Panc1 (cell line): ENCODE measurements around the gene ACACB. TPM values are rescaled to one million over a fixed set of nuclear protein-coding genes. Genes with fewer than 3 reads are reported as not detected.

Experiments used
- ATAC-seq: fragments of 200-7000 bp; cut with Tn5 transposase; 2 replicates; pipeline ENCODE4 v1.9.1; 2020; ENCODE audit warnings: mild to moderate bottlenecking, moderate library complexity
- BruUV-seq: library from RNA; stranded (reverse); fragments of 400-500 nt; replicated peaks from 2 replicates; lab custom pipeline; 2021; lab: Mats Ljungman, UMichigan
- CTCF ChIA-PET: fragments of 300-600 bp; sonication (Branson Sonifier 250); formaldehyde crosslinking; loops from one replicate; lab custom pipeline; 2022; ENCODE audit warnings: antibody characterized with exemption; lab: Charles Lee
- POLR2A ChIA-PET: fragments of 300-600 bp; sonication (Branson Sonifier 250); formaldehyde crosslinking; loops from one replicate; lab custom pipeline; 2022; ENCODE audit warnings: antibody characterized with exemption; lab: Charles Lee
- DNase-seq: peaks from one replicate; pipeline ENCODE4 v3.0.0-alpha.2; 2010; ENCODE audit warnings: low read depth, low spot score
- H3K27ac ChIP-seq: 2 replicates; pipeline ENCODE4 v1.5.1; 2011; ENCODE audit warnings: mild to moderate bottlenecking, low read length, inconsistent platforms
- H3K27me3 ChIP-seq: fragments of 200-500 bp; sonication (Bioruptor generic); 2 replicates; pipeline ENCODE4 v1.6.0; 2014; ENCODE audit warnings: low read length, inconsistent platforms; ENCODE audit not compliant: control insufficient read depth, insufficient read depth
- H3K36me3 ChIP-seq: fragments of 200-500 bp; sonication (Bioruptor generic); 2 replicates; pipeline ENCODE4 v1.5.1; 2014; ENCODE audit warnings: inconsistent platforms, mild to moderate bottlenecking, low read length, moderate library complexity; ENCODE audit not compliant: control insufficient read depth, insufficient read depth
- H3K4me1 ChIP-seq: 2 replicates; pipeline ENCODE4 v1.5.1; 2011; ENCODE audit warnings: inconsistent platforms, mild to moderate bottlenecking, low read length, moderate library complexity; ENCODE audit not compliant: control insufficient read depth, insufficient read depth
- H3K4me3 ChIP-seq, 2 experiments: 2 replicates each; pipeline ENCODE4 v1.5.1; 2011 to 2012; ENCODE audit warnings: low read depth in 2 of 2, low read length in 2 of 2, mild to moderate bottlenecking in 2 of 2, inconsistent platforms in 1 of 2, moderate library complexity in 1 of 2
- H3K9me3 ChIP-seq: fragments of 200-500 bp; sonication (Bioruptor generic); 2 replicates; pipeline ENCODE4 v1.5.1; 2014; ENCODE audit warnings: low read depth, mild to moderate bottlenecking, inconsistent platforms, low read length, moderate library complexity; ENCODE audit not compliant: control insufficient read depth, insufficient read depth
- POLR2AphosphoS5 ChIP-seq: IDR thresholded peaks from 2 replicates; pipeline ENCODE4 v1.6.1; 2012; ENCODE audit warnings: mild to moderate bottlenecking, low read depth, low read length, moderate library complexity
- SIN3A ChIP-seq: IDR thresholded peaks from 2 replicates; pipeline ENCODE4 v1.6.1; 2012; ENCODE audit warnings: low read depth, mild to moderate bottlenecking, low read length, moderate library complexity, borderline replicate concordance; ENCODE audit not compliant: insufficient read depth
- TCF7L2 ChIP-seq: IDR thresholded peaks from 2 replicates; pipeline ENCODE4 v1.6.1; 2011; ENCODE audit warnings: mild to moderate bottlenecking, low read depth, low read length, inconsistent platforms
- in situ Hi-C: cut with HindIII; loops from 2 replicates; pipeline ENCODE4 v1.10.0; 2016; ENCODE audit warnings: low sequenced_read_pairs, low pct_unique_long_range_greater_than_20kb
- intact Hi-C: fragments of 100-400 bp; cut with micrococcal nuclease; formaldehyde crosslinking; loops from one replicate; pipeline ENCODE4 v1.10.0; 2022; ENCODE audit not compliant: unreplicated experiment
- total RNA-seq: library from RNA; stranded (reverse); gene quantifications from one replicate; pipeline ENCODE4 v1.2.1, GENCODE V29; 2021; ENCODE audit not compliant: unreplicated experiment
- TF ChIP-seq, protein P1 (sequence below), 2 experiments: IDR thresholded peaks; 2 replicates each; pipeline ENCODE4 v1.6.1; 2011 to 2012; ENCODE audit warnings: low read depth in 2 of 2, control low read depth in 1 of 2, low read length in 1 of 2, mild to moderate bottlenecking in 1 of 2, moderate library complexity in 1 of 2; ENCODE audit not compliant: insufficient read depth in 1 of 2
- TF ChIP-seq, protein P2 (sequence below): fragments of 450-650 bp; IDR thresholded peaks from 2 replicates; pipeline ENCODE4 v1.5.1; 2017; ENCODE audit warnings: mild to moderate bottlenecking

Gene ACACB
- total RNA-seq, 1 experiment from 2014 or later: 12.3 TPM

DNA sequence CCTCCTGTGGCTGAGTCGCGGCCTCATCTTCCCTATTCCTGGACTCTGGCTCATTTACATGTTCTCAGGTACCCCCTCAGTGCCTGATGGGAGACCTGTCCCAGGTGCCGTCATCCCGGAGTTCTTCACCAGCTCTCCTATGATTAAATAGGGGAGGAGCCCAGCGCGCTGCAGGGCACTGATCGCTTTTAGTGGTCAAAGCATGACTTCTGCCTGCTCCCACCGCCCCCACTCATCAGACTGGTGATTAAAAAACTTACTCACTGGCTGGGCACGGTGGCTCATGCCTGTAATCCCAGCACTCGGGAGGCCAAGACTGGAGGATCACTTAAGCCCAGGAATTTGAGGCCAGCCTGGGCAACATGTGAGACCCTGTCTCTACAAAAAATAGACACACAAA, 106.8 kb downstream of the ACACB start:
- no peaks in the 10 kb centered on the region for H3K36me3 ChIP-seq
- BruUV-seq: no TSS peak
- H3K27me3 ChIP-seq: no peaks in the 10 kb centered on the region
- DNase-seq: no peak
- no peak overlapping the region for H3K27ac ChIP-seq
- POLR2A ChIA-PET: no interaction called here
- TF ChIP-seq TCF7L2 (no peak), POLR2AphosphoS5 (no peak), SIN3A (no peak)
- TF ChIP-seq, protein P1, sequence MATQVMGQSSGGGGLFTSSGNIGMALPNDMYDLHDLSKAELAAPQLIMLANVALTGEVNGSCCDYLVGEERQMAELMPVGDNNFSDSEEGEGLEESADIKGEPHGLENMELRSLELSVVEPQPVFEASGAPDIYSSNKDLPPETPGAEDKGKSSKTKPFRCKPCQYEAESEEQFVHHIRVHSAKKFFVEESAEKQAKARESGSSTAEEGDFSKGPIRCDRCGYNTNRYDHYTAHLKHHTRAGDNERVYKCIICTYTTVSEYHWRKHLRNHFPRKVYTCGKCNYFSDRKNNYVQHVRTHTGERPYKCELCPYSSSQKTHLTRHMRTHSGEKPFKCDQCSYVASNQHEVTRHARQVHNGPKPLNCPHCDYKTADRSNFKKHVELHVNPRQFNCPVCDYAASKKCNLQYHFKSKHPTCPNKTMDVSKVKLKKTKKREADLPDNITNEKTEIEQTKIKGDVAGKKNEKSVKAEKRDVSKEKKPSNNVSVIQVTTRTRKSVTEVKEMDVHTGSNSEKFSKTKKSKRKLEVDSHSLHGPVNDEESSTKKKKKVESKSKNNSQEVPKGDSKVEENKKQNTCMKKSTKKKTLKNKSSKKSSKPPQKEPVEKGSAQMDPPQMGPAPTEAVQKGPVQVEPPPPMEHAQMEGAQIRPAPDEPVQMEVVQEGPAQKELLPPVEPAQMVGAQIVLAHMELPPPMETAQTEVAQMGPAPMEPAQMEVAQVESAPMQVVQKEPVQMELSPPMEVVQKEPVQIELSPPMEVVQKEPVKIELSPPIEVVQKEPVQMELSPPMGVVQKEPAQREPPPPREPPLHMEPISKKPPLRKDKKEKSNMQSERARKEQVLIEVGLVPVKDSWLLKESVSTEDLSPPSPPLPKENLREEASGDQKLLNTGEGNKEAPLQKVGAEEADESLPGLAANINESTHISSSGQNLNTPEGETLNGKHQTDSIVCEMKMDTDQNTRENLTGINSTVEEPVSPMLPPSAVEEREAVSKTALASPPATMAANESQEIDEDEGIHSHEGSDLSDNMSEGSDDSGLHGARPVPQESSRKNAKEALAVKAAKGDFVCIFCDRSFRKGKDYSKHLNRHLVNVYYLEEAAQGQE (IDR thresholded peaks at IDR 0.05; ENCODE audit: insufficient read depth in 1 of 2, low read depth in 2 of 2, low read length in 1 of 2): no peak
- TF ChIP-seq, protein P2, sequence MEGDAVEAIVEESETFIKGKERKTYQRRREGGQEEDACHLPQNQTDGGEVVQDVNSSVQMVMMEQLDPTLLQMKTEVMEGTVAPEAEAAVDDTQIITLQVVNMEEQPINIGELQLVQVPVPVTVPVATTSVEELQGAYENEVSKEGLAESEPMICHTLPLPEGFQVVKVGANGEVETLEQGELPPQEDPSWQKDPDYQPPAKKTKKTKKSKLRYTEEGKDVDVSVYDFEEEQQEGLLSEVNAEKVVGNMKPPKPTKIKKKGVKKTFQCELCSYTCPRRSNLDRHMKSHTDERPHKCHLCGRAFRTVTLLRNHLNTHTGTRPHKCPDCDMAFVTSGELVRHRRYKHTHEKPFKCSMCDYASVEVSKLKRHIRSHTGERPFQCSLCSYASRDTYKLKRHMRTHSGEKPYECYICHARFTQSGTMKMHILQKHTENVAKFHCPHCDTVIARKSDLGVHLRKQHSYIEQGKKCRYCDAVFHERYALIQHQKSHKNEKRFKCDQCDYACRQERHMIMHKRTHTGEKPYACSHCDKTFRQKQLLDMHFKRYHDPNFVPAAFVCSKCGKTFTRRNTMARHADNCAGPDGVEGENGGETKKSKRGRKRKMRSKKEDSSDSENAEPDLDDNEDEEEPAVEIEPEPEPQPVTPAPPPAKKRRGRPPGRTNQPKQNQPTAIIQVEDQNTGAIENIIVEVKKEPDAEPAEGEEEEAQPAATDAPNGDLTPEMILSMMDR: no peak
- no peak for ATAC-seq
- no peak overlapping the region for H3K4me3 ChIP-seq
- CTCF ChIA-PET: no interaction called here
- H3K9me3 ChIP-seq: no peaks in the 10 kb centered on the region
- intact Hi-C loops (no loop called here), in situ Hi-C loops (no loop called here)
- H3K4me1 ChIP-seq: no peaks in the 10 kb centered on the region

DNA sequence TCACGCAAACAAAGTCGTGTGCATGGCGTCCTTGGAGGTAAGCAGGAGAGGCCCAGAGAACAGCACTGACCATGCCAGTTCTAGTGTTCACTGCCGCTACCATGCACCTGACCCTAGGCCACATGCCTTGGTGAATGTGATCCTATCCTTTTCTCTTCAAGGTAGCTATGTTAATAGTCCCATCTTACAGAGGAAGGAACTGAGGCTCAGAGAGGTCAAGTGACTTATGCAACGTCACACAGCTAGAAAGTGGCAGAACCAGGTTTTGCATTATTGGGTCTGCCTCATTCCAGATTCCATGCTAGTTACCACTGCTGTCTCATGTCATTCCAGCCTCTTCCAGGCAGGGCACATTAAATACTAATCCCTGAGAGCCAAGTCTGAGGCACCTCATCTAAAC, 107.5 kb downstream of the ACACB start:
- in situ Hi-C loops: no loop called here

More for the DNA sequence above, 107.5 kb downstream of the ACACB start:
- TF ChIP-seq TCF7L2 (no peak), SIN3A (no peak), POLR2AphosphoS5 (no peak)
- TF ChIP-seq, protein P1 (IDR thresholded peaks at IDR 0.05; ENCODE audit: insufficient read depth in 1 of 2, low read depth in 2 of 2, low read length in 1 of 2): no peak
- TF ChIP-seq, protein P2: no peak
- no TSS peak for BruUV-seq
- Histone ChIP-seq H3K27ac (no peak overlapping the region), H3K4me1 (no peaks in the 10 kb centered on the region), H3K36me3 (no peaks in the 10 kb centered on the region), H3K4me3 (no peak overlapping the region), H3K9me3 (no peaks in the 10 kb centered on the region), H3K27me3 (no peaks in the 10 kb centered on the region)
- no peak for ATAC-seq
- ChIA-PET CTCF (no interaction called here), POLR2A (no interaction called here)
- intact Hi-C loops: no loop called here
- no peak for DNase-seq
